ENCODE data around the gene NGLY1.
A peak's percentile ranks its signal among the peaks of the same experiment; 100 is the strongest.

The NGLY1 gene

GRCh38 chr3:25782938-25783660 is at the start of gene NGLY1:
TSS of gene NGLY1 (minus strand) at chr3:25783443. CDS start at chr3:25783390, 53 bp downstream.
- peak; percentile 55 to 77 (median 74) for DNase-seq (ENCODE audit: low read depth in 3 of 3, low spot score in 1 of 3)

- DNase-seq (ENCODE audit: low read depth in 3 of 3, low spot score in 1 of 3) = no peak
Observed at GRCh38 chr3:25831578-25831977, 48.3 kb upstream of the NGLY1 start.

- no peak for DNase-seq (ENCODE audit: low read depth in 3 of 3, low spot score in 1 of 3)
Observed at GRCh38 chr3:25830373-25831280, 47.4 kb upstream of the NGLY1 start.

- no peak for DNase-seq (ENCODE audit: low read depth in 3 of 3, low spot score in 1 of 3)
Observed at GRCh38 chr3:25826510-25826909, 43.3 kb upstream of the NGLY1 start.

- no peak for DNase-seq (ENCODE audit: low read depth in 3 of 3, low spot score in 1 of 3)
Observed at GRCh38 chr3:25823314-25823713, 40.1 kb upstream of the NGLY1 start.

GRCh38 chr3:25821746-25822573 is 38.7 kb upstream of the NGLY1 start:
- no peak for DNase-seq (ENCODE audit: low read depth in 3 of 3, low spot score in 1 of 3)

GRCh38 chr3:25820816-25821486 is 37.7 kb upstream of the NGLY1 start:
- no peak for DNase-seq (ENCODE audit: low read depth in 3 of 3, low spot score in 1 of 3)

GRCh38 chr3:25820366-25820765 is 37.1 kb upstream of the NGLY1 start:
- no peak for DNase-seq (ENCODE audit: low read depth in 3 of 3, low spot score in 1 of 3)

GRCh38 chr3:25818335-25818734 is 35.1 kb upstream of the NGLY1 start:
- DNase-seq (ENCODE audit: low read depth in 3 of 3, low spot score in 1 of 3) = no peak

- DNase-seq (ENCODE audit: low read depth in 3 of 3, low spot score in 1 of 3) = no peak
Observed at GRCh38 chr3:25817638-25818037, 34.4 kb upstream of the NGLY1 start.

- DNase-seq (ENCODE audit: low read depth in 3 of 3, low spot score in 1 of 3) = no peak
Observed at GRCh38 chr3:25817107-25817506, 33.9 kb upstream of the NGLY1 start.

- no peak for DNase-seq (ENCODE audit: low read depth in 3 of 3, low spot score in 1 of 3)
Observed at GRCh38 chr3:25812644-25813043, 29.4 kb upstream of the NGLY1 start.

- no peak for DNase-seq (ENCODE audit: low read depth in 3 of 3, low spot score in 1 of 3)
Observed at GRCh38 chr3:25804676-25805075, 21.4 kb upstream of the NGLY1 start.

GRCh38 chr3:25803833-25804232 is 20.6 kb upstream of the NGLY1 start:
- DNase-seq (ENCODE audit: low read depth in 3 of 3, low spot score in 1 of 3) = no peak

- DNase-seq (ENCODE audit: low read depth in 3 of 3, low spot score in 1 of 3) = no peak
Observed at GRCh38 chr3:25801786-25802185, 18.5 kb upstream of the NGLY1 start.

GRCh38 chr3:25789596-25790556 is 6.6 kb upstream of the NGLY1 start, which contains the start of gene OXSM:
TSS of gene OXSM (plus strand) at chr3:25790090. CDS start at chr3:25791021, 931 bp downstream.
- DNase-seq (ENCODE audit: low read depth in 3 of 3, low spot score in 1 of 3) = peak; percentile 71 to 82 (median 77)

- DNase-seq (ENCODE audit: low read depth in 3 of 3, low spot score in 1 of 3) = no peak
Observed at GRCh38 chr3:25789209-25789595, 6.0 kb upstream of the NGLY1 start.

GRCh38 chr3:25787689-25788088 is 4.4 kb upstream of the NGLY1 start:
- DNase-seq (ENCODE audit: low read depth in 3 of 3, low spot score in 1 of 3) = no peak

GRCh38 chr3:25785826-25786225 is 2.6 kb upstream of the NGLY1 start:
- no peak for DNase-seq (ENCODE audit: low read depth in 3 of 3, low spot score in 1 of 3)

- no peak for DNase-seq (ENCODE audit: low read depth in 3 of 3, low spot score in 1 of 3)
Observed at GRCh38 chr3:25784971-25785370, 1.7 kb upstream of the NGLY1 start.

Data from stimulated activated CD4-positive, alpha-beta T cell treated with anti-CD3 and anti-CD28 coated beads, TNF-alpha, amount 100 ng/mL, for 1 hour (primary cell).